Activated CD4-positive, alpha-beta T cell treated with anti-CD3 and anti-CD28 coated beads, Interleukin-2, amount 10 ng/mL, durations not matched to agents 7 days and 5 days (primary cell): ENCODE data around the gene SERPING1. TPM values are rescaled to one million over a fixed set of nuclear protein-coding genes. Genes with fewer than 3 reads are reported as not detected.

ENCODE experiments used
- microRNA-seq: library from miRNA; unstranded; fragments of <30 nt; microRNA quantifications from one replicate; pipeline ENCODE4 v1.2.0, GENCODE V29; 2021; ENCODE audit warnings: borderline microRNAs expressed, borderline replicate concordance
- total RNA-seq, 2 experiments: library from RNA; stranded (reverse); gene quantifications; one replicate each; pipeline ENCODE4 v1.2.3, GENCODE V29; 2021

Gene SERPING1
- total RNA-seq, 2 experiments from 2014 or later, result 0.23 TPM; not detected in 1

Small RNAs within 50 kb of the gene (microRNA-seq; reads per million reads assigned to microRNA genes)
- 1,301 reads per million, percentile 88 among the genes with 10 or more reads in this experiment for gene MIR130A

Other genes starting within 250 kb of the SERPING1 start
- not detected for gene PRG3, start 216.5 kb upstream of the SERPING1 start, total RNA-seq
- gene PRG2, start 207.0 kb upstream of the SERPING1 start, total RNA-seq, result under 1 TPM; 0.17 to 0.40 TPM
- 100 to 1,000 TPM in 1 of 2 experiments, 10 to 100 TPM in 1; 98.2 to 104 TPM for gene SLC43A3, start 170.6 kb upstream of the SERPING1 start, total RNA-seq
- gene RTN4RL2, start 137.2 kb upstream of the SERPING1 start, total RNA-seq, result under 1 TPM in 1 of 2 experiments, not detected in 1; 0.35 TPM
- gene SLC43A1, start 82.0 kb upstream of the SERPING1 start, total RNA-seq, result 10 to 100 TPM; 22.9 to 23.4 TPM
- gene TIMM10, start 66.9 kb upstream of the SERPING1 start, total RNA-seq, result 10 to 100 TPM; 87.3 to 97.7 TPM
- gene SMTNL1, start 60.1 kb upstream of the SERPING1 start, total RNA-seq, result not detected
- 100 to 1,000 TPM; 303 to 350 TPM for gene UBE2L6, start 30.0 kb upstream of the SERPING1 start, total RNA-seq
- under 1 TPM; 0.17 to 0.19 TPM for gene YPEL4, start 52.2 kb downstream of the SERPING1 start, total RNA-seq
- 10 to 100 TPM; 17.1 to 21.2 TPM for gene CLP1, start 60.1 kb downstream of the SERPING1 start, total RNA-seq
- 10 to 100 TPM; 62.9 to 65.5 TPM for gene ZDHHC5, start 70.4 kb downstream of the SERPING1 start, total RNA-seq
- gene MED19, start 114.5 kb downstream of the SERPING1 start, total RNA-seq, result 10 to 100 TPM; 11.8 to 12.2 TPM
- gene TMX2, start 114.9 kb downstream of the SERPING1 start, total RNA-seq, result 10 to 100 TPM; 62.9 to 74.2 TPM
- 100 to 1,000 TPM; 129 to 181 TPM for gene SELENOH, start 143.8 kb downstream of the SERPING1 start, total RNA-seq
- gene BTBD18, start 154.1 kb downstream of the SERPING1 start, total RNA-seq, result not detected
- gene CTNND1, start 164.1 kb downstream of the SERPING1 start, total RNA-seq, result 1 to 10 TPM; 5.1 TPM